ENCODE data around the gene TBC1D23.

The TBC1D23 gene

GRCh38 chr3:100225883-100226282 lies 34.9 kb upstream of the TBC1D23 start:
- no peaks in the 10 kb centered on the region for H3K27me3 ChIP-seq (ENCODE audit: control insufficient read depth, low read length)
- no peaks in the 10 kb centered on the region for H3K4me1 ChIP-seq (ENCODE audit: control insufficient read depth, low read length)
- H3K79me2 ChIP-seq (ENCODE audit: control insufficient read depth, low read length), result no peaks in the 10 kb centered on the region
- H3F3A ChIP-seq (ENCODE audit: control insufficient read depth, insufficient read depth), result no peaks in the 10 kb centered on the region
- H3K4me3 ChIP-seq (ENCODE audit: low read length), result no peak overlapping the region
- 0 out of 2 replicates have a peak, but pooled peaks cover 3% of the 10 kb centered on the region for H3K9me3 ChIP-seq (ENCODE audit: control insufficient read depth, insufficient read depth, low read length)
- H3K36me3 ChIP-seq (ENCODE audit: control insufficient read depth, low read length), result no peaks in the 10 kb centered on the region
- no peaks in the 10 kb centered on the region for H4K20me1 ChIP-seq (ENCODE audit: control insufficient read depth, insufficient read depth, low read depth, low read length)
- H3K27ac ChIP-seq (ENCODE audit: low read depth, low read length), result no peak overlapping the region
- TF ChIP-seq EZH2phosphoT487 (IDR thresholded peaks at IDR 0.05; ENCODE audit: borderline replicate concordance, low read length) (no peak), CTCF (IDR thresholded peaks at IDR 0.05; ENCODE audit: low read depth, low read length, poor library complexity, severe bottlenecking) (no peak)
- no peak overlapping the region for H3K4me2 ChIP-seq (ENCODE audit: low read length)
- H3K9me2 ChIP-seq (replicated peaks; ENCODE audit: control insufficient read depth, low read length), result no peaks in the 10 kb centered on the region

- H3K36me3 ChIP-seq (ENCODE audit: control insufficient read depth, low read length), result no peaks in the 10 kb centered on the region
- no peaks in the 10 kb centered on the region for H3F3A ChIP-seq (ENCODE audit: control insufficient read depth, insufficient read depth)
- H3K27ac ChIP-seq (ENCODE audit: low read depth, low read length), result no peak overlapping the region
- no peaks in the 10 kb centered on the region for H3K9me3 ChIP-seq (ENCODE audit: control insufficient read depth, insufficient read depth, low read length)
- H3K79me2 ChIP-seq (ENCODE audit: control insufficient read depth, low read length), result no peaks in the 10 kb centered on the region
- no peak overlapping the region for H3K4me3 ChIP-seq (ENCODE audit: low read length)
- H3K27me3 ChIP-seq (ENCODE audit: control insufficient read depth, low read length), result no peaks in the 10 kb centered on the region
- H4K20me1 ChIP-seq (ENCODE audit: control insufficient read depth, insufficient read depth, low read depth, low read length), result no peaks in the 10 kb centered on the region
- no peaks in the 10 kb centered on the region for H3K4me1 ChIP-seq (ENCODE audit: control insufficient read depth, low read length)
- H3K4me2 ChIP-seq (ENCODE audit: low read length), result no peak overlapping the region
- no peak for TF ChIP-seq EZH2phosphoT487 (IDR thresholded peaks at IDR 0.05; ENCODE audit: borderline replicate concordance, low read length)
- TF ChIP-seq CTCF (IDR thresholded peaks at IDR 0.05; ENCODE audit: low read depth, low read length, poor library complexity, severe bottlenecking), result no peak
- H3K9me2 ChIP-seq (replicated peaks; ENCODE audit: control insufficient read depth, low read length), result no peaks in the 10 kb centered on the region
Observed at GRCh38 chr3:100226712-100227429, 33.9 kb upstream of the TBC1D23 start.

- Histone ChIP-seq H3K4me1 (ENCODE audit: control insufficient read depth, low read length) (no peaks in the 10 kb centered on the region), H3K4me3 (ENCODE audit: low read length) (no peak overlapping the region), H3F3A (ENCODE audit: control insufficient read depth, insufficient read depth) (no peaks in the 10 kb centered on the region), H3K27me3 (ENCODE audit: control insufficient read depth, low read length) (no peaks in the 10 kb centered on the region), H3K9me3 (ENCODE audit: control insufficient read depth, insufficient read depth, low read length) (no peaks in the 10 kb centered on the region), H4K20me1 (ENCODE audit: control insufficient read depth, insufficient read depth, low read depth, low read length) (no peaks in the 10 kb centered on the region), H3K9me2 (replicated peaks; ENCODE audit: control insufficient read depth, low read length) (no peaks in the 10 kb centered on the region), H3K36me3 (ENCODE audit: control insufficient read depth, low read length) (no peaks in the 10 kb centered on the region), H3K27ac (ENCODE audit: low read depth, low read length) (no peak overlapping the region), H3K79me2 (ENCODE audit: control insufficient read depth, low read length) (no peaks in the 10 kb centered on the region), H3K4me2 (ENCODE audit: low read length) (no peak overlapping the region)
- no peak for TF ChIP-seq CTCF (IDR thresholded peaks at IDR 0.05; ENCODE audit: low read depth, low read length, poor library complexity, severe bottlenecking)
- TF ChIP-seq EZH2phosphoT487 (IDR thresholded peaks at IDR 0.05; ENCODE audit: borderline replicate concordance, low read length), result no peak
Observed at GRCh38 chr3:100227511-100227921, 33.3 kb upstream of the TBC1D23 start.

All from DOHH2 (cell line).